Gastroesophageal sphincter (tissue), 4 donors: Measurements from ENCODE around the gene FHOD3. TPM values are rescaled to one million over a fixed set of nuclear protein-coding genes. Genes with fewer than 3 reads are reported as not detected.

Experiments used
- ATAC-seq: fragments of 150-250 bp; one replicate; pipeline ENCODE4 v1.9.1; 2016; ENCODE audit warnings: mild to moderate bottlenecking, moderate library complexity
- H3K27ac ChIP-seq, 4 donors: fragments of 200-600 bp; sonication (generic) in 3 of 4; 1 replicate in 3 of 4; 2 replicates in 1 of 4; pipeline ENCODE4 v1.5.1; 2016 to 2019
- H3K27me3 ChIP-seq: fragments of 200-600 bp; sonication (generic); one replicate; pipeline ENCODE4 v1.5.1; 2019
- H3K36me3 ChIP-seq, 2 donors: fragments of 200-600 bp; sonication (generic); one replicate each; pipeline ENCODE4 v1.5.1; 2019; ENCODE audit warnings: control low read depth in 1 of 2
- H3K4me1 ChIP-seq, 3 donors: fragments of 200-600 bp; sonication (generic); 1 replicate in 2 of 3; 2 replicates in 1 of 3; pipeline ENCODE4 v1.5.1; 2016 to 2019; ENCODE audit warnings: control low read depth in 2 of 3
- H3K4me3 ChIP-seq, 2 donors: fragments of 200-600 bp; sonication (generic); one replicate each; pipeline ENCODE4 v1.5.1; 2019; ENCODE audit warnings: mild to moderate bottlenecking in 1 of 2, moderate library complexity in 1 of 2
- H3K9me3 ChIP-seq, 3 donors: fragments of 200-600 bp; sonication (generic); one replicate each; pipeline ENCODE4 v1.5.1; 2017 to 2019; ENCODE audit warnings: control low read depth in 2 of 3
- EP300 ChIP-seq: sonication (generic); formaldehyde crosslinking; IDR thresholded peaks from one replicate; pipeline ENCODE4 v1.6.1; 2017; ENCODE audit warnings: antibody characterized with exemption, mild to moderate bottlenecking
- POLR2A ChIP-seq, 2 donors: fragments of 450-650 bp; IDR thresholded peaks; one replicate each; pipeline ENCODE4 v1.6.1; 2017; ENCODE audit warnings: antibody characterized with exemption in 2 of 2, mild to moderate bottlenecking in 2 of 2, moderate library complexity in 1 of 2
- POLR2AphosphoS5 ChIP-seq: sonication (generic); formaldehyde crosslinking; IDR thresholded peaks from one replicate; pipeline ENCODE4 v1.6.1; 2017; ENCODE audit warnings: antibody characterized with exemption
- WGBS, 2 donors: methylation state at CpG; one replicate each; pipeline ENCODE4 v1.1.5; 2018; ENCODE audit warnings: low coverage in 1 of 2; 5-methylcytosine and 5-hydroxymethylcytosine counted together
- total RNA-seq, 4 donors: library from RNA; depleted of rRNA; stranded (reverse); fragments of >200 nt; gene quantifications; one replicate each; pipeline ENCODE4 v1.1.0, GENCODE V29; 2016
- TF ChIP-seq, protein P1 (sequence below), 4 experiments: fragments of 200-600 bp in 2 of 4; fragments of 450-650 bp in 2 of 4; sonication (generic) in 1 of 4; IDR thresholded peaks; one replicate each; pipeline ENCODE4 v1.5.1; 2017 to 2019; ENCODE audit warnings: antibody characterized with exemption in 4 of 4, mild to moderate bottlenecking in 2 of 4, moderate library complexity in 2 of 4

The FHOD3 gene
- total RNA-seq, 4 donors from 2014 or later, result 18.4 to 36.7 (median 30.4) TPM

DNA sequence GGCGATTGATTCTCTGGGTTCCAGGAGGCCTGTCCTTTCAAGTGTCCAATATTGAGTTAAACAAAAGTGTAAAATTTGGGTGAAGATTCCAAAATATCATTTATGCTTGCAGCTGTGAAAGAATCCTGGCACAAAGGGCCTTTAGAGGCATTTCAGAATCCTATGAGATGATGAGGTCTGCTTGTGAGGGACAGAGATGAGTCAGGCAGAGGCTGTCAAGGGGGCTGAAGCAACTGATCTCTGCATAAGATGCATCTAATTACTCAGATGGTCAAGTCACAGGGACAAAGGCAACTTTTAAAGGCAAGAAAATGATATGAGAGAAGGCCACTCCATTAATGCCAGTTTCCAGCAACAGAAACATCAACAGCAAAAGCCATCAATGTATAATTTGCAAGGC lies 78.8 kb downstream of the FHOD3 start:
- ATAC-seq, result no peak
- Histone ChIP-seq H3K9me3 (no peaks in the 10 kb centered on the region), H3K36me3 (no peaks in the 10 kb centered on the region), H3K4me3 (no peak overlapping the region), H3K4me1 (peaks cover 0 to 24% (median 0%) of the 10 kb centered on the region in 3 donors), H3K27ac (no peak overlapping the region), H3K27me3 (no peaks in the 10 kb centered on the region)
- TF ChIP-seq, protein P1, sequence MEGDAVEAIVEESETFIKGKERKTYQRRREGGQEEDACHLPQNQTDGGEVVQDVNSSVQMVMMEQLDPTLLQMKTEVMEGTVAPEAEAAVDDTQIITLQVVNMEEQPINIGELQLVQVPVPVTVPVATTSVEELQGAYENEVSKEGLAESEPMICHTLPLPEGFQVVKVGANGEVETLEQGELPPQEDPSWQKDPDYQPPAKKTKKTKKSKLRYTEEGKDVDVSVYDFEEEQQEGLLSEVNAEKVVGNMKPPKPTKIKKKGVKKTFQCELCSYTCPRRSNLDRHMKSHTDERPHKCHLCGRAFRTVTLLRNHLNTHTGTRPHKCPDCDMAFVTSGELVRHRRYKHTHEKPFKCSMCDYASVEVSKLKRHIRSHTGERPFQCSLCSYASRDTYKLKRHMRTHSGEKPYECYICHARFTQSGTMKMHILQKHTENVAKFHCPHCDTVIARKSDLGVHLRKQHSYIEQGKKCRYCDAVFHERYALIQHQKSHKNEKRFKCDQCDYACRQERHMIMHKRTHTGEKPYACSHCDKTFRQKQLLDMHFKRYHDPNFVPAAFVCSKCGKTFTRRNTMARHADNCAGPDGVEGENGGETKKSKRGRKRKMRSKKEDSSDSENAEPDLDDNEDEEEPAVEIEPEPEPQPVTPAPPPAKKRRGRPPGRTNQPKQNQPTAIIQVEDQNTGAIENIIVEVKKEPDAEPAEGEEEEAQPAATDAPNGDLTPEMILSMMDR (IDR thresholded peaks at IDR 0.05), result no peak
- TF ChIP-seq EP300 (no peak), POLR2AphosphoS5 (no peak), POLR2A (IDR thresholded peaks at IDR 0.05) (no peak)
- 94 to 100% methylated on average over 1 of the region's 1 CpG for WGBS, 2 donors

DNA sequence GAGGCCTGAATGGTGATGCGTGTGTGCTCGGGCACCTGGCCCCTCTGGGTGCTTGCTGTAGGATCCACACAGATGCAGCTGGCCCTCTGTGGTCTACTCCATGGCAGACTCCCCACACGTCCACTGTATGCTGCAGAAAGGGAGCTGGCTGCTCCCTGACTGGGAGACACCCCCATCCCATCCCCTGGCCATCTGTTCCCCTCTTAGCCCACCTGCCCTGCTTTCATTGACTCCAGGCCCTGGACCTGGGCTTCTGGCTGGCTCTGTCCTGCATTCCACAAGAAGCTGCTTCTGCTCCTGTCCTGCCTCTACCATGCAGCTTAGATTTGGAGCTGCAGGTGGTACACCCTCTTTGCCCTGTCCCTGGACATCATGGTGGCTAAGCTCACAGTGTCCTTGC lies 80.1 kb downstream of the FHOD3 start:
- ATAC-seq, result no peak
- H3K27ac ChIP-seq, result no peak overlapping the region
- WGBS, 2 donors, result 83% methylated on average over 2 of the region's 3 CpGs; no CpG with 5 or more reads in 1 of the 2 donors
- no peaks in the 10 kb centered on the region for H3K9me3 ChIP-seq
- no peak overlapping the region for H3K4me3 ChIP-seq
- no peaks in the 10 kb centered on the region for H3K36me3 ChIP-seq
- H3K4me1 ChIP-seq, result peaks cover 0 to 24% (median 0%) of the 10 kb centered on the region in 3 donors
- no peaks in the 10 kb centered on the region for H3K27me3 ChIP-seq
- TF ChIP-seq POLR2AphosphoS5, result no peak
- TF ChIP-seq, protein P1 (IDR thresholded peaks at IDR 0.05), result no peak
- TF ChIP-seq POLR2A (IDR thresholded peaks at IDR 0.05), result no peak
- no peak for TF ChIP-seq EP300

DNA sequence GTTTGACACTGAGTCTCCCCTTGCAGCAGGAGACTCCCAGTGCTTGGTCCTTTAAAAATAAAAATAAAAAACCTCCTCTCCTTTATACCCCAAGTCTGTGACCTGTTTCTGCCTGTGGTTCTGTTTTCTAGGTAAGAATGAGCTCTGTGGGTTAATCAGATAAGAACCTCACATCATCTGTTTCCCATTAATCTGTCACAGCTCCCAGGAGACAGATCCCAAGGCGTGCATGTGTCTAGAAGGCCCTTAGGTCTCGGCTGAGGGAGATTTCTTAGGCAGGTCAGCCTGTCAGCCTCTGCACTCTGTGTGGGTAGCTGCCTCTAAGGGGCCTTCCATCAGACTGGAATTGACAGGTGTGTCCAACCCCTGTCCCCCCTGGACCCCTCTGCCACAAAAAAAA lies 80.7 kb downstream of the FHOD3 start:
- H3K4me1 ChIP-seq, result peaks cover 0 to 19% (median 0%) of the 10 kb centered on the region in 3 donors
- WGBS, 2 donors, result 40 to 71% methylated on average over 1 to 2 of the region's 2 CpGs
- no peak overlapping the region for H3K27ac ChIP-seq

DNA sequence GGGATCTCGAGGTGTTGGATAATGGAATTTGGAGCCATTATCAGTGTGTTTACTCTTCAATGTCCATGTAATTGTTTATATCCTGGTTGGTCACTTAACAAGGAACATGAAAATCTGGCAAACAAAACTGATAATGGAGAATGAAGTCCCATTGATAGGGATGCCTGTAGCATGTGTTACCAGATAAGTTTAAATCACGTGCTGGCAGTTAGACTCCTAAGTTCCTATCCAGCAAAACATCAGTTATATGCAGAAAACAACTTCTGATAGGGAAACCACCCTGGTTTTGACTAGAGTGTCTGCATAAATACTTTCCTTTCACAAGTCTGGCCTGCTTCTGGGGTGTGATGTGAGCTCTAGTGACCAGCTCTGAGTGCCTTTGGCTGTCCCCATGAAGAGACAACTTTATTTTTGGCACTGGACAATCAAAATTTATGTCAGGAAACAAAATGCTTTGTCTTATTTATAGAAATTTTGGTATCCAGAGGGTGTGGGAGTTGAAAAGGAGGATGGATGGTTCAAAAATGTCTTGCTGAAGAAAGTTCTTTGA lies 82.0 kb downstream of the FHOD3 start:
- Histone ChIP-seq H3K4me3 (no peak overlapping the region), H3K9me3 (no peaks in the 10 kb centered on the region), H3K27ac (no peak overlapping the region), H3K36me3 (no peaks in the 10 kb centered on the region), H3K27me3 (no peaks in the 10 kb centered on the region), H3K4me1 (peaks cover 0 to 9% (median 0%) of the 10 kb centered on the region in 3 donors)
- no peak for TF ChIP-seq POLR2A (IDR thresholded peaks at IDR 0.05)
- TF ChIP-seq EP300, result no peak
- TF ChIP-seq, protein P1 (IDR thresholded peaks at IDR 0.05), result no peak
- no peak for TF ChIP-seq POLR2AphosphoS5
- no peak for ATAC-seq
- 65 to 89% methylated on average over 2 of the region's 2 CpGs for WGBS, 2 donors

More for the DNA sequence above, 80.7 kb downstream of the FHOD3 start:
- Histone ChIP-seq H3K27me3 (no peaks in the 10 kb centered on the region), H3K36me3 (no peaks in the 10 kb centered on the region), H3K4me3 (no peak overlapping the region), H3K9me3 (no peaks in the 10 kb centered on the region)
- TF ChIP-seq POLR2AphosphoS5, result no peak
- TF ChIP-seq, protein P1 (IDR thresholded peaks at IDR 0.05), result no peak
- no peak for TF ChIP-seq POLR2A (IDR thresholded peaks at IDR 0.05)
- no peak for TF ChIP-seq EP300
- no peak for ATAC-seq

DNA sequence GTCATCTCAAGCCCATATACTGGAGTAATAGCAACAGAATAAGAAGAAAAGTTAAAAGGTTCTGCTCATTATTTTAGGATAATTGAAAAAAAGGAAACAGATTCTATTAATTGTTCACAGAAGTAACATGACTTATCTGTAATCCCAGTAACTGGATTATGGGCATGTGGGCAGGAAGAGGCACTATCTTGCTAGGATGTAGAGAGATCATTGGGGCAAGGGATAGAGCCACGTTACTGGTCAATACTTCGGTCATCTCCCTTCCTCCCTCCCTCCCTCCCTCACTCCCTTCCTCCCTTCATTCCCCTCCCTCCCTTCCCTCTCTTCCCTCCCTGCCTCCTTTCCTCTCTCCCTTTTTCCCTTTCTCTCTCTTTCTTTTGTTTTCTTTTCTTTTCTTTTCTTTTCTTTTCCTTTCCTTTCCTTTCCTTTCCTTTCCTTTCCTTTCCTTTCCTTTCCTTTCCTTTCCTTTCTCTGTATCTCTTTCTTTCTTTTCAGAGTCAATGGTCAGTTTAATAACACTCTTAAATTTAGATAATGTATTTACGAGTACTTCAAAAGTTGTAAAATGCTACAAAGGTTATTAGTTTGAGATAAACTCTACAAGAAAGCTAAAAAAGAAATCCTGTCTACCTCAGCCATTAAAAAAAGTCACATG lies 82.8 kb downstream of the FHOD3 start:
- Histone ChIP-seq H3K27me3 (no peaks in the 10 kb centered on the region), H3K27ac (no peak overlapping the region)
- WGBS, 2 donors, result 83 to 100% methylated on average over 2 to 3 of the region's 3 CpGs

More for the DNA sequence above, 82.8 kb downstream of the FHOD3 start:
- H3K9me3 ChIP-seq, result no peaks in the 10 kb centered on the region
- TF ChIP-seq, protein P1 (IDR thresholded peaks at IDR 0.05), result no peak
- TF ChIP-seq POLR2AphosphoS5 (no peak), EP300 (no peak), POLR2A (IDR thresholded peaks at IDR 0.05) (no peak)
- no peak overlapping the region for H3K4me3 ChIP-seq
- peaks cover 0 to 9% (median 0%) of the 10 kb centered on the region in 3 donors for H3K4me1 ChIP-seq
- no peaks in the 10 kb centered on the region for H3K36me3 ChIP-seq
- ATAC-seq, result no peak
